ENCODE data around the gene CEACAM16.

Gene CEACAM16, protein sequence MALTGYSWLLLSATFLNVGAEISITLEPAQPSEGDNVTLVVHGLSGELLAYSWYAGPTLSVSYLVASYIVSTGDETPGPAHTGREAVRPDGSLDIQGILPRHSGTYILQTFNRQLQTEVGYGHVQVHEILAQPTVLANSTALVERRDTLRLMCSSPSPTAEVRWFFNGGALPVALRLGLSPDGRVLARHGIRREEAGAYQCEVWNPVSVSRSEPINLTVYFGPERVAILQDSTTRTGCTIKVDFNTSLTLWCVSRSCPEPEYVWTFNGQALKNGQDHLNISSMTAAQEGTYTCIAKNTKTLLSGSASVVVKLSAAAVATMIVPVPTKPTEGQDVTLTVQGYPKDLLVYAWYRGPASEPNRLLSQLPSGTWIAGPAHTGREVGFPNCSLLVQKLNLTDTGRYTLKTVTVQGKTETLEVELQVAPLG

GRCh38 chr19:44698492-44699201 lies at the start of gene CEACAM16:
CEACAM16 (plus strand) TSS chr19:44699151; CDS start chr19:44701457, 2,306 bp downstream.
- DNase-seq (ENCODE audit: low spot score in 2 of 2) = no peak
- Mint-ChIP-seq H3K27ac (ENCODE audit: low read depth) (no peak within 1 kb of the TSS), H3K36me3 (ENCODE audit: insufficient read depth) (no peaks in the 10 kb centered on the region), H3K27me3 (peaks cover 23% of the 10 kb centered on the region), H3K9me3 (no peaks in the 10 kb centered on the region), H3K4me1 (no peaks in the 10 kb centered on the region), H3K4me3 (no peak within 1 kb of the TSS)
- ATAC-seq (replicated peaks; ENCODE audit: extremely low read depth, poor library complexity, severe bottlenecking) = no peak

- Mint-ChIP-seq H3K9me3 (no peaks in the 10 kb centered on the region), H3K36me3 (ENCODE audit: insufficient read depth) (peaks cover 1% of the 10 kb centered on the region), H3K4me3 (no peak overlapping the region), H3K27ac (ENCODE audit: low read depth) (no peak overlapping the region), H3K27me3 (peaks cover 11% of the 10 kb centered on the region), H3K4me1 (no peaks in the 10 kb centered on the region)
- ATAC-seq (replicated peaks; ENCODE audit: extremely low read depth, poor library complexity, severe bottlenecking) (no peak), DNase-seq (ENCODE audit: low spot score in 2 of 2) (no peak)
These were observed 49.3 kb upstream of the CEACAM16 start for GRCh38 chr19:44649578-44650145.

GRCh38 chr19:44653343-44653742 lies 45.6 kb upstream of the CEACAM16 start:
- no peaks in the 10 kb centered on the region for H3K36me3 Mint-ChIP-seq (ENCODE audit: insufficient read depth)
- H3K9me3 Mint-ChIP-seq = no peaks in the 10 kb centered on the region
- DNase-seq (ENCODE audit: low spot score in 2 of 2) = no peak
- no peak overlapping the region for H3K4me3 Mint-ChIP-seq
- H3K27me3 Mint-ChIP-seq = no peaks in the 10 kb centered on the region
- no peak overlapping the region for H3K27ac Mint-ChIP-seq (ENCODE audit: low read depth)
- H3K4me1 Mint-ChIP-seq = peaks cover 7% of the 10 kb centered on the region
- ATAC-seq (replicated peaks; ENCODE audit: extremely low read depth, poor library complexity, severe bottlenecking) = no peak

DNA sequence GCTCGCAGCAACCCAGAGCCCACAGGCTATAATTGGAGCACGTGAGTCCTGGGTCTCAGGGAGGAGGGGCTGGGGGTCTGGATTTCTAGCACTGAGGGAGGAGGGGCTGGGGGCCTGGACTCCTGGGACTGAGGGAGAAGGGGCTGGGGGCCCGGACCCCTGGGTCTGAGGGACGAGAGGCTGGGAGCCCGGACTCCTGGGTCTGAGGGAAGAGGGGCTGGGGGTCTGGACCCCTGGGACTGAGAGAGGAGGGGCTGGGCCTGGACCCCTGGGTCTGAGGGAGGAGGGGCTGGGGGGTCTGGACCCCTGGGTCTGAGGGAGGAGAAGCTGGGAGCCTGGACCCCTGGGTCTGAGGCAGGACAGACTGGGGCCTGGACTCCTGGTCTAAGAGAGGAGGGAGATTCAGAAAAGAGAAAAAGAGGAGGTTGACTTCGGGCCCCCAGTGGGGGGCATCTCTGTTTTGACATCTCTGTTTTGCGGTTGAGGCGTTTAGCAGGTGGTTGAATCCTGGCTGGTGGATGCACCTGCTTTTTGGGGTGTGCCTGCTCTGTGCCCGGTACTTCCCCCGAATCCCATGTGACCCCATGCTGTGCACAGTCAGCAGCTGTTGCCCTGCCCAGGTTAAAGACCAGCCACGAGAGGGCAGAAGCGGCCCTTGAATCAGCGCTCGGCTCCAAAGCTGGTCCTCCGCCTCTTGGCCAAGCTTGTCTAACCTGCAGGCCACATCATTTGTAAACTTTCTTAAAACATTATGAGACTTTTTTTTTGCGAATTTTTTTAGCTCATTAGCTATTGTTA lies 44.8 kb upstream of the CEACAM16 start:
- DNase-seq (ENCODE audit: low spot score in 2 of 2) (peak; percentile 34 to 35), ATAC-seq (replicated peaks; ENCODE audit: extremely low read depth, poor library complexity, severe bottlenecking) (peak; percentile 87)
- Mint-ChIP-seq H3K36me3 (ENCODE audit: insufficient read depth) (no peaks in the 10 kb centered on the region), H3K4me1 (peaks cover 7% of the 10 kb centered on the region), H3K27me3 (no peaks in the 10 kb centered on the region), H3K27ac (ENCODE audit: low read depth) (no peak overlapping the region), H3K9me3 (no peaks in the 10 kb centered on the region), H3K4me3 (no peak overlapping the region)

DNA sequence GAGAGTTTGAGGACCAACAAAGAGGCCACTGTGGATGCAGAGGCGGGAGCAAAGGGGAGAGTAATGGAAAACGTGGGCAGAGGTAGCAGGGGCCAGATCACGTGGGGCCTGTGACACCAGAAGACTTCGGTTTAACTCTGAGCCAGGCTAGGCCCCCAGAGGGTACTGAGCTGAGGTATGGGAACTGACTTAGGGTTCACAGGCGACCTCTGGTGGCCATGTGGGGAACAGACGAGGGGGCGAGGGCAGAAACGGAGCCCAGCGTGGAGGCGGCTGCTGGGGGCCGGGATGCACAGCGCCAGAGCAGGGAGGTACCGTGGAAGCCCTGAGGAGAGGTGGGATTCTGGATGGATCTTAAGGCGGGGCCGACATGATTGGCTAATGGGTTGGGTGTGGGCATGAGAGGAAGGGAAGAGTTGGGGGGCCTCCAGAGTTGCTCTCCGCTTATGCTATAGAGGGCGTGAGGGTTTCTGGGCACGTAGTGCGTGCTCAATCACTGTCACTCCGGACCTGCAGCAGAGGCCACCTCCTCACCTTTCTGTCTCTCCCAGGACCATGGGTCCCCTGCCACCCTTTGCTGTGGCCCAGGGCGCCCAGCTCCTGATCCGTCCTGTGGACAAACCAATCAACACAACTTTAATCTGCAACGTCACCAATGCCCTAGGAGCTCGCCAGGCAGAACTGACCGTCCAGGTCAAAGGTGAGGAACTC lies 41.6 kb upstream of the CEACAM16 start:
- H3K9me3 Mint-ChIP-seq = no peaks in the 10 kb centered on the region
- H3K4me1 Mint-ChIP-seq = peaks cover 7% of the 10 kb centered on the region
- H3K27me3 Mint-ChIP-seq = no peaks in the 10 kb centered on the region
- no peak overlapping the region for H3K4me3 Mint-ChIP-seq
- no peak overlapping the region for H3K27ac Mint-ChIP-seq (ENCODE audit: low read depth)
- H3K36me3 Mint-ChIP-seq (ENCODE audit: insufficient read depth) = no peaks in the 10 kb centered on the region
- ATAC-seq (replicated peaks; ENCODE audit: extremely low read depth, poor library complexity, severe bottlenecking) (no peak), DNase-seq (ENCODE audit: low spot score in 2 of 2) (peak; percentile 38 to 51)

- ATAC-seq (replicated peaks; ENCODE audit: extremely low read depth, poor library complexity, severe bottlenecking) (no peak), DNase-seq (ENCODE audit: low spot score in 2 of 2) (no peak)
- no peak overlapping the region for H3K4me3 Mint-ChIP-seq
- no peaks in the 10 kb centered on the region for H3K27me3 Mint-ChIP-seq
- H3K4me1 Mint-ChIP-seq = peaks cover 7% of the 10 kb centered on the region
- H3K9me3 Mint-ChIP-seq = no peaks in the 10 kb centered on the region
- no peak overlapping the region for H3K27ac Mint-ChIP-seq (ENCODE audit: low read depth)
- H3K36me3 Mint-ChIP-seq (ENCODE audit: insufficient read depth) = no peaks in the 10 kb centered on the region
These were observed 40.8 kb upstream of the CEACAM16 start for GRCh38 chr19:44658069-44658733.

DNA sequence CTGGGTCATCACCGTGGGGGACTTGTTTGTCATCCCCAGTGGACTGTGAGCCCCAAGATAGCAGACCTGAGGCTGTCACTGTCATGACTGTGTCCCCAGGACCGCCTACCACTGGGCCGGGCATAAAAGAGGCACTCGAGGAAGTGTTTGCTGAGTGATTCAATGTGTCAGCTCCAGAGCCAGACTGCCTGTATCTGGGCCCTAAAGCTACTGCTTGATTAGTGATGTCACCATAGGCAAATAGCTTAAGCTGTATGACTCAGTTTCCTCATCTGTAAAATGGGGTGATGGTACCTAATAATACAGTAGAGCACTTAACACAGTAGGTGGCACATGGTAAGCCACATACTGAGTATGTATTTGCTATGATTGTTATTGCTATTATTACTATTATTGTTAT lies 38.9 kb upstream of the CEACAM16 start:
- Mint-ChIP-seq H3K27ac (ENCODE audit: low read depth) (no peak overlapping the region), H3K4me1 (peaks cover 7% of the 10 kb centered on the region), H3K9me3 (no peaks in the 10 kb centered on the region), H3K4me3 (no peak overlapping the region), H3K36me3 (ENCODE audit: insufficient read depth) (no peaks in the 10 kb centered on the region), H3K27me3 (no peaks in the 10 kb centered on the region)
- ATAC-seq (replicated peaks; ENCODE audit: extremely low read depth, poor library complexity, severe bottlenecking) (no peak), DNase-seq (ENCODE audit: low spot score in 2 of 2) (no peak)

- H3K4me3 Mint-ChIP-seq = no peak overlapping the region
- H3K27me3 Mint-ChIP-seq = no peaks in the 10 kb centered on the region
- ATAC-seq (replicated peaks; ENCODE audit: extremely low read depth, poor library complexity, severe bottlenecking) (no peak), DNase-seq (ENCODE audit: low spot score in 2 of 2) (no peak)
- H3K36me3 Mint-ChIP-seq (ENCODE audit: insufficient read depth) = no peaks in the 10 kb centered on the region
- H3K4me1 Mint-ChIP-seq = peaks cover 7% of the 10 kb centered on the region
- no peak overlapping the region for H3K27ac Mint-ChIP-seq (ENCODE audit: low read depth)
- no peaks in the 10 kb centered on the region for H3K9me3 Mint-ChIP-seq
These were observed 37.7 kb upstream of the CEACAM16 start for GRCh38 chr19:44661205-44661604.

DNA sequence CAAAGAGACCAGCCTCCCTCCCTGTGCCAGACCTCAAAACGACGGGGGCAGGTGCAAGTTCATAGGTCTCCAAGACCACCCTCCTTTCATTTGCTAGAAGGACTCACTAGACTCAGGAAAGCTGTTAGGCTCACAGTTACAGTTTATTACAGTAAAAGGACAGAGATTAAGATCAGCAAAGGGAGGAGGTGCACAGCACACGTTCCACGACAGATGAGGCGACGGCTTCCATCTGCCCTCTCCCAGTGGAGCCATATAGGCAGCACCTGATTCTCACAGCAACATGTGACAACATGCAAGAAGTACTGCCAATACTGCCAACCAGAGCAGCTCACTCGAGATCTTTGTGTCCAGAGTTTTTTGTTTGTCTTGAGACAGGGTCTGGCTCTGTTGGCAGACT lies 37.0 kb upstream of the CEACAM16 start:
- Mint-ChIP-seq H3K9me3 (no peaks in the 10 kb centered on the region), H3K27ac (ENCODE audit: low read depth) (no peak overlapping the region), H3K27me3 (no peaks in the 10 kb centered on the region)

GRCh38 chr19:44662691-44663385 lies 36.1 kb upstream of the CEACAM16 start:
- no peaks in the 10 kb centered on the region for H3K4me1 Mint-ChIP-seq
- DNase-seq (ENCODE audit: low spot score in 2 of 2) (no peak), ATAC-seq (replicated peaks; ENCODE audit: extremely low read depth, poor library complexity, severe bottlenecking) (no peak)
- H3K36me3 Mint-ChIP-seq (ENCODE audit: insufficient read depth) = no peaks in the 10 kb centered on the region
- H3K4me3 Mint-ChIP-seq = no peak overlapping the region
- no peak overlapping the region for H3K27ac Mint-ChIP-seq (ENCODE audit: low read depth)
- H3K9me3 Mint-ChIP-seq = no peaks in the 10 kb centered on the region
- no peaks in the 10 kb centered on the region for H3K27me3 Mint-ChIP-seq

More for the DNA sequence above, 37.0 kb upstream of the CEACAM16 start:
- DNase-seq (ENCODE audit: low spot score in 2 of 2) = no peak
- ATAC-seq (replicated peaks; ENCODE audit: extremely low read depth, poor library complexity, severe bottlenecking) = no peak
- no peak overlapping the region for H3K4me3 Mint-ChIP-seq
- H3K4me1 Mint-ChIP-seq = peaks cover 6% of the 10 kb centered on the region
- H3K36me3 Mint-ChIP-seq (ENCODE audit: insufficient read depth) = no peaks in the 10 kb centered on the region

GRCh38 chr19:44663996-44664395 lies 35.0 kb upstream of the CEACAM16 start:
- Mint-ChIP-seq H3K9me3 (no peaks in the 10 kb centered on the region), H3K4me1 (no peaks in the 10 kb centered on the region), H3K4me3 (no peak overlapping the region), H3K36me3 (ENCODE audit: insufficient read depth) (no peaks in the 10 kb centered on the region), H3K27me3 (no peaks in the 10 kb centered on the region), H3K27ac (ENCODE audit: low read depth) (no peak overlapping the region)
- no peak for ATAC-seq (replicated peaks; ENCODE audit: extremely low read depth, poor library complexity, severe bottlenecking)
- no peak for DNase-seq (ENCODE audit: low spot score in 2 of 2)
